Neural cell (in vitro differentiated cells): ENCODE results near the gene APOBEC3F. TPM values are rescaled to one million over a fixed set of nuclear protein-coding genes. Genes with fewer than 3 reads are reported as not detected.

Experiments
- H2AFZ ChIP-seq: fragments of 200-600, 300-800 bp; sonication (generic), shearing (Covaris generic); 2 replicates; pipeline ENCODE4 v1.6.0; 2014; ENCODE audit warnings: low read depth, mild to moderate bottlenecking, antibody characterized with exemption, low read length, moderate library complexity
- H3F3A ChIP-seq: fragments of 200-600 bp; shearing (Covaris generic); 2 replicates; pipeline ENCODE4 v1.6.1; 2016; ENCODE audit warnings: mild to moderate bottlenecking, moderate library complexity, mixed read lengths, antibody characterized with exemption, low read length; ENCODE audit not compliant: insufficient read depth, poor library complexity, severe bottlenecking
- H3K27ac ChIP-seq: fragments of 200-600, 300-800 bp; sonication (generic), shearing (Covaris generic); 2 replicates; pipeline ENCODE4 v1.5.1; 2014; ENCODE audit warnings: mild to moderate bottlenecking, low read length, moderate library complexity
- H3K27me3 ChIP-seq: fragments of 300-800, 200-600 bp; sonication (generic), shearing (Covaris generic); 2 replicates; pipeline ENCODE4 v1.6.0; 2014; ENCODE audit warnings: mild to moderate bottlenecking, low read depth, low read length, moderate library complexity; ENCODE audit not compliant: insufficient read depth
- H3K36me3 ChIP-seq: fragments of 300-800, 200-600 bp; sonication (generic), shearing (Covaris generic); 2 replicates; pipeline ENCODE4 v1.5.1; 2014; ENCODE audit warnings: mild to moderate bottlenecking, antibody characterized with exemption, low read length, moderate library complexity; ENCODE audit not compliant: insufficient read depth
- H3K4me2 ChIP-seq: fragments of 300-800, 200-600 bp; sonication (generic), shearing (Covaris generic); 2 replicates; pipeline ENCODE4 v1.6.0; 2014; ENCODE audit warnings: mild to moderate bottlenecking, low read length
- H3K4me3 ChIP-seq: fragments of 300-800, 200-600 bp; sonication (generic), shearing (Covaris generic); 2 replicates; pipeline ENCODE4 v1.5.1; 2014; ENCODE audit warnings: mild to moderate bottlenecking, low read length, moderate library complexity
- H3K79me2 ChIP-seq: fragments of 200-600 bp; shearing (Covaris generic); replicated peaks from 2 replicates; pipeline ENCODE4 v1.6.0; 2014; ENCODE audit warnings: mild to moderate bottlenecking, low read length, moderate library complexity; ENCODE audit not compliant: insufficient read depth
- H3K9ac ChIP-seq: fragments of 300-800, 200-600 bp; sonication (generic), shearing (Covaris generic); 2 replicates; pipeline ENCODE4 v1.6.1; 2016; ENCODE audit warnings: mild to moderate bottlenecking, low read length, mixed read lengths
- H3K9me2 ChIP-seq: fragments of 200-600 bp; shearing (Covaris generic); 2 replicates; pipeline ENCODE4 v1.6.1; 2016; ENCODE audit warnings: mild to moderate bottlenecking, low read length, mixed read lengths; ENCODE audit not compliant: insufficient read depth
- H3K9me3 ChIP-seq: fragments of 200-600, 300-800 bp; sonication (generic), shearing (Covaris generic); 2 replicates; pipeline ENCODE4 v1.6.1; 2016; ENCODE audit warnings: mild to moderate bottlenecking, mixed run types, low read length, moderate library complexity, mixed read lengths
- H4K20me1 ChIP-seq: fragments of 200-600 bp; shearing (Covaris generic); 2 replicates; pipeline ENCODE4 v1.6.1; 2016; ENCODE audit warnings: mild to moderate bottlenecking, mixed run types; ENCODE audit not compliant: insufficient read depth
- EP300 ChIP-seq: fragments of 450-650 bp; conservative IDR thresholded peaks from 2 replicates; pipeline ENCODE4 v1.6.1; 2014; ENCODE audit warnings: antibody characterized with exemption, mild to moderate bottlenecking, moderate library complexity; ENCODE audit not compliant: poor library complexity, severe bottlenecking
- EZH2 ChIP-seq: fragments of 200-600, 300-800 bp; shearing (Covaris generic), sonication (generic); IDR thresholded peaks from 2 replicates; pipeline ENCODE4 v1.6.1; 2014; ENCODE audit warnings: antibody characterized with exemption, low read length, borderline replicate concordance, mild to moderate bottlenecking; ENCODE audit not compliant: insufficient read depth, poor library complexity, severe bottlenecking
- MXI1 ChIP-seq: fragments of 450-650 bp; conservative IDR thresholded peaks from 2 replicates; pipeline ENCODE4 v1.6.1; 2014; ENCODE audit warnings: antibody characterized with exemption, mild to moderate bottlenecking; ENCODE audit not compliant: poor library complexity, severe bottlenecking
- POLR2AphosphoS5 ChIP-seq: IDR thresholded peaks from 2 replicates; pipeline ENCODE4 v1.6.1; 2012
- RAD21 ChIP-seq: fragments of 450-650 bp; conservative IDR thresholded peaks from 2 replicates; pipeline ENCODE4 v1.6.1; 2014; ENCODE audit warnings: antibody characterized with exemption, mild to moderate bottlenecking, moderate library complexity
- SMC3 ChIP-seq: fragments of 450-650 bp; conservative IDR thresholded peaks from 2 replicates; pipeline ENCODE4 v1.6.1; 2014; ENCODE audit warnings: antibody characterized with exemption, mild to moderate bottlenecking, moderate library complexity; ENCODE audit not compliant: poor library complexity
- TAF1 ChIP-seq: IDR thresholded peaks from 2 replicates; pipeline ENCODE4 v1.6.1; 2012; ENCODE audit warnings: low read depth
- polyA plus RNA-seq: library from polyadenylated mRNA; depleted of rRNA; stranded (reverse); fragments of >200 nt; gene quantifications from 2 replicates; pipeline ENCODE4 v1.2.3, GENCODE V29; 2014
- TF ChIP-seq, protein P1 (sequence below): fragments of 450-650 bp; IDR thresholded peaks from 2 replicates; pipeline ENCODE4 v1.5.1; 2014; ENCODE audit warnings: antibody characterized with exemption, mild to moderate bottlenecking, moderate library complexity; ENCODE audit not compliant: poor library complexity, severe bottlenecking
- TF ChIP-seq, protein P2 (sequence below): IDR thresholded peaks from 2 replicates; pipeline ENCODE4 v1.6.1; 2012; ENCODE audit warnings: borderline replicate concordance

Gene APOBEC3F
- polyA plus RNA-seq, 1 donor from 2014 or later, result not detected

DNA sequence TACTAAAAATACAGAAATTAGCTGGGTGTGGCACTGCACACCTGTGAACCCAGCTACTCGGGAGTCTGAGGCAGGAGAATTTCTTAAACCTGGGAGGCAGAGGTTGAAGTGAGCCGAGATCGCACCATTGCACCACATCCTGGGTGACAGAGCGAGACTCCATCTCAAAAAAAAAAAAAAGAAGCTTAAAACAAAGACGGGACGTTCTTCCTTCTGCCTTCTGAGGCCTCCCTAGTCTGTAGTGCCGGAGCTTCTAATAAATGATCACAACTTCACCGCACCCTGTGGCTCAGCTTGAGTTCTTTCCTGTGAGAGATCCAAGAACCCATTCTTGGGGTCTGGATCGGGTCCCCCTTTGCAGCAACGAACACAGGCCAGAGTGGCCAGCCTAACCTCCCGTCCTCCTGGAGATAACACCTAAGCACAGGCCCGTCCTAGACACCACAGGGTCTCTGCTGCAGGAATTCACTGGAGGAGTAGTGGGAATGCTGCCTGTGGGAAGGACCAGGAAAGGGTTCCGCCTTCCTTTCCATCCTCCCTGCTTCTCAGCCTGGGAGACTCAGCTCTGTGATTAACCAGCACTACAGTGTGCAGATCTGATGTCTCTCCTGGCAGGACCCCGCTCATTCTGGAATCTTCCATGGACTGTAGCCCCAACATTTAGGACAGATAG lies 54.2 kb downstream of the APOBEC3F start:
- Histone ChIP-seq H3K9ac (no peak overlapping the region), H3K4me2 (no peak overlapping the region), H3K4me3 (no peak overlapping the region), H3K9me3 (no peaks in the 10 kb centered on the region), H4K20me1 (no peaks in the 10 kb centered on the region), H3K27ac (no peak overlapping the region), H3K79me2 (no peaks in the 10 kb centered on the region), H3K9me2 (no peaks in the 10 kb centered on the region), H3K27me3 (no peaks in the 10 kb centered on the region), H2AFZ (no peak overlapping the region), H3F3A (no peaks in the 10 kb centered on the region), H3K36me3 (no peaks in the 10 kb centered on the region)
- no peak for TF ChIP-seq RAD21
- TF ChIP-seq SMC3, result no peak
- TF ChIP-seq TAF1, result no peak
- no peak for TF ChIP-seq EZH2
- TF ChIP-seq, protein P1, sequence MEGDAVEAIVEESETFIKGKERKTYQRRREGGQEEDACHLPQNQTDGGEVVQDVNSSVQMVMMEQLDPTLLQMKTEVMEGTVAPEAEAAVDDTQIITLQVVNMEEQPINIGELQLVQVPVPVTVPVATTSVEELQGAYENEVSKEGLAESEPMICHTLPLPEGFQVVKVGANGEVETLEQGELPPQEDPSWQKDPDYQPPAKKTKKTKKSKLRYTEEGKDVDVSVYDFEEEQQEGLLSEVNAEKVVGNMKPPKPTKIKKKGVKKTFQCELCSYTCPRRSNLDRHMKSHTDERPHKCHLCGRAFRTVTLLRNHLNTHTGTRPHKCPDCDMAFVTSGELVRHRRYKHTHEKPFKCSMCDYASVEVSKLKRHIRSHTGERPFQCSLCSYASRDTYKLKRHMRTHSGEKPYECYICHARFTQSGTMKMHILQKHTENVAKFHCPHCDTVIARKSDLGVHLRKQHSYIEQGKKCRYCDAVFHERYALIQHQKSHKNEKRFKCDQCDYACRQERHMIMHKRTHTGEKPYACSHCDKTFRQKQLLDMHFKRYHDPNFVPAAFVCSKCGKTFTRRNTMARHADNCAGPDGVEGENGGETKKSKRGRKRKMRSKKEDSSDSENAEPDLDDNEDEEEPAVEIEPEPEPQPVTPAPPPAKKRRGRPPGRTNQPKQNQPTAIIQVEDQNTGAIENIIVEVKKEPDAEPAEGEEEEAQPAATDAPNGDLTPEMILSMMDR, result no peak
- TF ChIP-seq EP300, result no peak
- no peak for TF ChIP-seq MXI1
- TF ChIP-seq POLR2AphosphoS5, result no peak
- TF ChIP-seq, protein P2, sequence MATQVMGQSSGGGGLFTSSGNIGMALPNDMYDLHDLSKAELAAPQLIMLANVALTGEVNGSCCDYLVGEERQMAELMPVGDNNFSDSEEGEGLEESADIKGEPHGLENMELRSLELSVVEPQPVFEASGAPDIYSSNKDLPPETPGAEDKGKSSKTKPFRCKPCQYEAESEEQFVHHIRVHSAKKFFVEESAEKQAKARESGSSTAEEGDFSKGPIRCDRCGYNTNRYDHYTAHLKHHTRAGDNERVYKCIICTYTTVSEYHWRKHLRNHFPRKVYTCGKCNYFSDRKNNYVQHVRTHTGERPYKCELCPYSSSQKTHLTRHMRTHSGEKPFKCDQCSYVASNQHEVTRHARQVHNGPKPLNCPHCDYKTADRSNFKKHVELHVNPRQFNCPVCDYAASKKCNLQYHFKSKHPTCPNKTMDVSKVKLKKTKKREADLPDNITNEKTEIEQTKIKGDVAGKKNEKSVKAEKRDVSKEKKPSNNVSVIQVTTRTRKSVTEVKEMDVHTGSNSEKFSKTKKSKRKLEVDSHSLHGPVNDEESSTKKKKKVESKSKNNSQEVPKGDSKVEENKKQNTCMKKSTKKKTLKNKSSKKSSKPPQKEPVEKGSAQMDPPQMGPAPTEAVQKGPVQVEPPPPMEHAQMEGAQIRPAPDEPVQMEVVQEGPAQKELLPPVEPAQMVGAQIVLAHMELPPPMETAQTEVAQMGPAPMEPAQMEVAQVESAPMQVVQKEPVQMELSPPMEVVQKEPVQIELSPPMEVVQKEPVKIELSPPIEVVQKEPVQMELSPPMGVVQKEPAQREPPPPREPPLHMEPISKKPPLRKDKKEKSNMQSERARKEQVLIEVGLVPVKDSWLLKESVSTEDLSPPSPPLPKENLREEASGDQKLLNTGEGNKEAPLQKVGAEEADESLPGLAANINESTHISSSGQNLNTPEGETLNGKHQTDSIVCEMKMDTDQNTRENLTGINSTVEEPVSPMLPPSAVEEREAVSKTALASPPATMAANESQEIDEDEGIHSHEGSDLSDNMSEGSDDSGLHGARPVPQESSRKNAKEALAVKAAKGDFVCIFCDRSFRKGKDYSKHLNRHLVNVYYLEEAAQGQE, result no peak

DNA sequence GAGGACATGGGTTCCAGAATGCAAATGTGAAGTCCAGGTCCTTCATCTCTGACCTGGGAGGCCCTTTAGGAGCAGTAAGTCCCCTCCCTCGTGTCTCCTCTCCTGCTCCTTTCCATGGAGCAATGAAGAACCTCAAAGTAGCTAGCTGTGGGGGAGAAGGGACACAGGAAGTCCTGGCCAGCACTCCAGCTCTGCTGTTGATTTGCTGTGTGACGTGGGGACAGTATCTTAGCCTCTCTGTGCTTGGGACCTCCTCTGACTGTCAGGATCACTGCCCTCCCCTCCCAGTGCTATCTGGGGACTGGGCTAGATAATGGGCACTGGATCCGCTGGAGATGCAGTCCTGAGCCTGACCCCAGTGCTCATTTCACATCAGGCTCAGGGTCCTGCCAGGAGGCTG lies 55.3 kb downstream of the APOBEC3F start:
- H3K79me2 ChIP-seq, result no peaks in the 10 kb centered on the region
- H2AFZ ChIP-seq, result no peak overlapping the region
- H3K9me3 ChIP-seq, result no peaks in the 10 kb centered on the region
- H3K27ac ChIP-seq, result no peak overlapping the region
- no peaks in the 10 kb centered on the region for H3K36me3 ChIP-seq
- no peaks in the 10 kb centered on the region for H4K20me1 ChIP-seq
- no peaks in the 10 kb centered on the region for H3F3A ChIP-seq
- no peak overlapping the region for H3K4me3 ChIP-seq
- no peak overlapping the region for H3K9ac ChIP-seq
- H3K9me2 ChIP-seq, result no peaks in the 10 kb centered on the region
- no peak overlapping the region for H3K4me2 ChIP-seq
- no peaks in the 10 kb centered on the region for H3K27me3 ChIP-seq
- no peak for TF ChIP-seq RAD21
- TF ChIP-seq EP300, result no peak
- TF ChIP-seq, protein P2, result no peak
- TF ChIP-seq MXI1, result no peak
- no peak for TF ChIP-seq TAF1
- no peak for TF ChIP-seq POLR2AphosphoS5
- no peak for TF ChIP-seq EZH2
- TF ChIP-seq SMC3, result no peak
- TF ChIP-seq, protein P1, result no peak
